HG02970 (cell line): ENCODE data around the gene DERL3.

ENCODE experiments used
- ATAC-seq: cut with Tn5 transposase; IDR thresholded peaks from one replicate; pipeline ENCODE4 v1.9.1; 2021; ENCODE audit warnings: mild to moderate bottlenecking, moderate library complexity, moderate number of reproducible peaks; ENCODE audit not compliant: unreplicated experiment, low FRiP score

Gene DERL3

DNA sequence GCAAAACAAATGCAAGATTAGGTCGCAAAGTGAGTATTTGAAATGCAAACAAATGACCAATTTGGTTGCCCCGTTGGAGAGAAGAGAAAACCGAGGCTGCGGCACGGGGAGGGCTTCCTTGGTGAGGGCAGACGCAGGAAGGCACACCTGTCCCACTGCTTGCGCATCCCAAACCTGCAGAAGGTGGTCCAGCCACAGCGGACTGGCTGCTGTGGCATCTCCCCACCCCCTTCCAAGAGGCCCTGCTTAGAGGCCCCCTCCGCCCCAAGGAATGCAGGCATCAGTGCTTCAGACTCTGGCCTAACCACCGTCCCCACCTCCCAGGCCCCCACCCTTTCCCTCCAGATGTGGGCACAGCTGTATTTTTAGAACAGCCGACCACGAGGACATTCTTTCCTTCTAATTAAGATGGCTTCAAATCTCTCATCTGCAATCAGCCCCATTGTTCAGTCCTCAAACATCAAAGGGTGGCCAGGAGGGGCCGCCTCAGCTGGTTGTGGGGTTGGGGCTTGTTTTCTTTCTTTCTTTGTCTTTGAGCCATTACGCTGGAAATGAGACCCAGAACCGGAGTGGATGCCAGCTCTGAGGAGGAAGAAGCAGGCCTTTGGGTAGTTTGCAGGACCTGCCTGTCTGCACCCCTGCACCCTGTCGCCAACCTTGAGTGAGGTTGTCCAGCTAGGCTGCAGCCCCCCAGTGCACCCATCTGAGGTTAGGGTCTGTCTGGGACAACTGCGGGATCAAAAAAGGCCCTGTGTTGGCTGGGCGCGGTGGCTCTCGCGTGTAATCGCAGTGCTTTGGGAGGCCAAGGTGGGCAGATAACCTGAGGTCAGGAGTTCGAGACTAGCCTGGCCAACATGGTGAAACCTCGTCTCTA, 9.4 kb upstream of the DERL3 start:
- ATAC-seq = no peak

DNA sequence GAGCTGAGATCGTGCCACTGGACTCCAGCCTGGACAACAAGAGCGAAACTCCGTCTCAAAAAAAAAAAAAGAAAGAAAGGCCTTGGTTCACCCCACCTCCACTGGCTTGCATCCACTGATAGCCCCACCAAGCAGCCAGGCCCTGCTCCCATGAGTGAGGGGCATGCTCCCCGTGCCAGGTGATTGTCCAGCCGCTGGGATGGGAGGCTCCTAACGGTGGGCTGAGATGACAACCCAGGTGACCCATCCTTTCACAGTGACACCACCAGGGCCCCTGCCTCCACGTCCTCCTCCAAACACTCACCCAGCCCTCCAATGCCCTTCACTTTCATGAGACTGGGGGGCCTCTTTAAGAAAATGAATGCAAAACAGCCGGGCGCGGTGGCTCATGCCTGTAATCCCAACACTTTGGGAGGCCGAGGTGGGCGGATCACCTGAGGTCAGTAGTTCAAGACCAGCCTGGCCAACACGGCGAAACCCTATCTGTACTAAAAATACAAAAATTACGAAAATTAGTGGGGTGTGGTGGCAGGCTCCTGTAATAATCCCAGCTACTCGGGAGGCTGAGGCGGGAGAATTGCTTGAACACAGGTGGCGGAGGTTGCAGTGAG, 8.6 kb upstream of the DERL3 start:
- ATAC-seq = no peak

DNA sequence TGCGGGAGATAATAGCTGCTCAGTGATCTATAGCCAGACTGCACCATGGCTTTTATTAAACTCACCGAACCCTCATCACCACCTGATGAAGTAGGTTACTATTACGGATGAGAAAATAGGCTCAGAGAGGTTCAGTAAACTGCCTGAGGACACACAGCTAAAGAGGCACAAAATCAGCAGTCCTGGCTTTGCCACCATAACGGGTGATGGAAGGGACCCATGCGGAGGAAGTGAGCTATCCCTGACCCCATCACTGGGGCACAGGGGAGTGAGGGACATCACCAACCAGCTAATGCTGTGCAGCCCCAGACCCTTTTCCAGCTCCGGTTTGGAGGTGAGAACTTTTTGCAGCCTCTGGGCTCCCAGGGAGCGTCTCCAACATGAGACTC, 7.3 kb upstream of the DERL3 start:
- ATAC-seq = no peak

DNA sequence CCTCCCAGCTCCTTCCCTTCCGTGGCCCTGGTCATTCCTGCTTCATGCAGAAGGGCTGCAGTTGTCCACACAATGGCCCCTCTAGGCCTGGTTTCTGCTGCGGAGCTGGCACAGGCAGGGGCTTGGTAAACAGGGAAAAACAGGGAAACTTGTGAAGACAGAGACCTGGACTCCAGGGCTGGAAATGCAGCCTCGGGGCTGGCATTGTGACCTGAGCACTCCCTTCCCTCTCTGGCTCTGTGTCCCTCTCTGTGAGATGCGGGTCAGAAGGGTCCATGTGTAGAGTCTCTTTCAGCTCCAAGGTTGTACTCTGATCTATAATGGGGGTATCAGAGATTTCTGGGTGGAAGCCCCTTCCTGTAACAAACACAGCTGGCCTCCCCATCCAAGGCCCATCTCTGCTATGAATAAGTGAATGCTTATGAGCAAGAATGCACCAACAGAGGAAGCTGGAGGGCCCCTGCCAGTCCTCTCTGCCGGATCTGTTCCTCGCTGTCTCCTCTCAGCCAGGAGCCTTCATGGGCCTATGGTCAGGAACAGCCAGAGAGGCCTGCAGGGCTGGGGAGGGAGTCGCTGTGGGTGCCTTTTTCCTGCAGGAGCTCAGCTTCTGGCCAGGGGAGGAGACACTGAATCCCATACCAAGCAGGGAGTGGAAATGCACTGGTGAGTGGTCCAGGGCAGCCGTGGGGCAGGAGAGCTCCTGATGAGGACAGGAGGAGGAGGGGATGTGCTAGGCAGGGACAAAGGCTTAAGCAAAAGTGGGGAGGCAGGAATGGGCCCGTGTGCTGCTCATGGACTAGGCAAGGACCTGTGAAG, 6.7 kb upstream of the DERL3 start:
- no peak for ATAC-seq

DNA sequence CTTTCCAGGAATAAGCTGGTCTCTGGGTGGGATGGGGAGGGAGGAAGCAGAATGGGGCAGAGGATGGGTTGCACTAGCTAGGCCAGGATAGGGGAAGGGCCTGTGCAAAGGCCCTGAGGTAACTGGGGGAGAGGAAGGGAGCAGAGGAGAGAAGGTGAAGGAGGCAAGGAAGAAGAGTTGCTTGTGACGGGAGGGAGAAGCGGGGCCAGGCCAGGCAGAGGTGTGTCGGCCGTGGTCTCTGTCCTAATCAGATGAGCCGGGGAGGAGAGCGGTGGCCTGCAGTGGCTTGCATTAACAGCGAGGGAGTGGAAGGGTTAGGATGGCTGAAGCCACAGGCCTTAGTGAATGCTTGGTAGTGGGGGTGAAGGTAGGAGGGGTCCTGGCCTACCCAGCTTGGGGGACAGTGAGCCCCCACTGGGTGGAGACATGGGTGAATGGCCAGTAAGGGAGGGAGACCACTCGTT, 6.0 kb upstream of the DERL3 start:
- no peak for ATAC-seq

DNA sequence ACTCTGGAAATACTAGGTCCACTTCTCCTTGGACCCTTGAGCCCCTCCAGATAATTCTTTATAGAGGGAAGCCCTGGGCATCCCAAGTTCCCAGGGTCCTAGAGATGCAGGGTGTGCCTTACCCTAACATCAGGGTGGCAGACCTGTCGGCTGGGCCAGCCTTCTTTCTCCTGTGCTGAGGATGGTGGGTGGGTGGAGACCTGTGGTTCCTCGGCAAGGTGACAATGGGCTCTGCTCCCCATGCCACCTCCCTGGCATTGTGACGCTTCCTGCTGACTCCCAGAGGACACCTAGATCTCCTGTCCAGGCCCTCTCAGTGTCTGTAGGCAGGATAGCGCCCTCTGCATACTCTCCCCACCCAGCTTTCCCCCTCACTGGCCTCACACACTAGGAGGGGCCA, 3.8 kb upstream of the DERL3 start:
- ATAC-seq = no peak

DNA sequence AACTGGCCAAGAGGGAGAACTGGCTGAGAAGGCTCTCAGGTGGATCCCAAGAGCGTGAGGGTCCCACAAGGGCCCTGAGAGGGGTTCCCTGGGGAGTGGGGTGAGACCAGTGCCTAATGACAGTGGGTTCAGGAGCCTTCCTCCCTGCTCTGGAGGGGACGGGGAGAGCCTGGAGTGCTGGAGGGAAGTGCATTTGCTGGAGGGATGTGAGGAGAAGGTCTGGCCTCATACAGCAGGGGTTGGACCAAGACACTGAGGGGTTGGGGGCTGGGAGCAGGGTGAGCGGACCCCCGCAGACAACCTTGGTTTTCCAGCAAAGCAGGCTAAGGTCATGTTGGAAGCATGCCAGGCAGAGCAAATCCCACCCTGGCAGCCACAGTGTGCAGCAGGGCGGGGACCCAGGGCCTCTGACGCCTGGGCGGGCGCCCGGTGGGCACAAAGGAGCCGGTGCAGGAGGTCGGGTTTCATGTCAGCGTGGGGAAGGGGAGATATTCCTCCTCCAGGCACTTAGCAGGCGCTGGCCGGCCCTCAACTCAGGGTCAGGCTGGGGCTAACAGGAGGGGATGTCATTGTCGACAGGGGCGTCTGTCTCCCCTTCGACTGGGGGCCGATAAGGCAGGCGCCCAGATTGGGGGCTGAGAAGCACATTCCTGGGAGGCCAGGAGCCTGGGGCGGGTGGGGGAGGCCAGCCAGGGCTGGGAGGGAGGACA, 3.1 kb upstream of the DERL3 start:
- no peak for ATAC-seq

DNA sequence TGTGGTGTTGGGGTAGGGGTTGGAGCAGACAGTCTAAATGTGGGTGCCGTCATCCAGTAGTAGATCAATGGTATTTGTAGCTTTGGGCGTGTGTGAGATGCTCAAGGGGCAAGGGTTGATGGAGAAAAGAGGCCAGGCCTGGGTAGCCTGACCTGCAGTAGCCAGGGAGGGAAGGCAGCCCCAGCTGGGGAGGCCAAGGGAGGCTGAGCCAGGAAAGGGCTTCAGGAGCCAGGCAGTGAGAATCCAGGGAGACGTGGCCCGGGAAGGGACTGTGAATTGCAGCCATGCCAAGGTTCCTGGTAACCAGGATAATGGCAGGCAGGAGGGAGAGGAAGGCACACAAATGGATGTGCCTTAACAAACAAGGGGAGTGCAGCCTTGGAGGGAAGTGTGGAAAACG, 2.5 kb upstream of the DERL3 start:
- no peak for ATAC-seq

DNA sequence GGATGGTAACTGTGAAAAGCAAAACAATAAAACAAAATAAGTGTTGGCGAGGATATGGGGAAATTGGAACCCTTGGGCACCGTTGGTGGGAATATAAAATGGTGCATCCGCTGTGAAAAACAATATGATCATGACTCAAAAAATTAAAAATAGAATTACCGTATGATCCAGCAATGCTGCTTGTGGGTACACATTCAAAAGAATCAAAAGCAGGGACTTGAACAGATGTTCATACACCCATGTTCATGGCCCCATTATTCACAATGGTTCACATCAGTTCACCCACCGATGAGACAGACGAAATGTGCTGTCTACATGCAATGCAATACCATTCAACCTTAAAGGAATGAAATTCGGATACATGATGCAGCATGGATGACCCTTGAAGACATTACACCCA, 1.2 kb upstream of the DERL3 start:
- ATAC-seq = no peak

DNA sequence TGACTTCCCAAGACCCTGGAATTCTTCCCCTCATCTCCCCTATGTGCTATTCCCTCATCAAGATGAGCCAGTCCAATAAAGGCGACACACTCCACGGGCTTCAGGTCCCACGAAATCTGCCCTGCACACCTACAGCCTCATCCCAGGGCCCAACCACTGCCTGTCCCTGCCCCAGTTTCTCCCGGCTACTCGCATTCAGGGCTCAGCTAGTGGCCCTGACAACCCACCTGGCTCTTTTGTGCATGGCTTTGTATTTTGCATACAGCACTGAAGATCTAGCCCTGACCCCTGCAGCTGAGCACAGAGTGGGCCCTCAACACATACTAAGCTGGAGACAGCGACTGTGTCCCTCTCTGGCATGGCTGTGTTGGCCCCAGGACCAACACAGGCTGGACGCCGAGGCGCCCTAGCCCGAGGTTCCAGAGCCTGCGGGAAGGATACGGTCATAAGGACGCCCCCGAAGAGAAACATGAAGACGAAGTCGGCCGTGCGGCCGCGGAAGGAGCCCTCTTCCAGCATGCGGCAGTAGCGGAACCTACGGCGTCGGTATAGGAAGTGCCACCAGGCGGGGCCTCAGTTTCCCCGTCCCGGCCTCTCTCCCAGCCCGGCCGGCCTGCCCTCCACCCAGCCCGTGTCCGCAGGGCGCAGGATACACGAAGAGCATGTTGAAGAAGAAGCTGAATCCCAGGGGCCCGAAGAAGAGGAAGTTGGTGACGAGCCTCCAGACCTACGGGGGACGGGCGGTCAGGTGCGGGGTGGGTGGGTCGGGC, 710 bp downstream of the DERL3 start:
- ATAC-seq = no peak

DNA sequence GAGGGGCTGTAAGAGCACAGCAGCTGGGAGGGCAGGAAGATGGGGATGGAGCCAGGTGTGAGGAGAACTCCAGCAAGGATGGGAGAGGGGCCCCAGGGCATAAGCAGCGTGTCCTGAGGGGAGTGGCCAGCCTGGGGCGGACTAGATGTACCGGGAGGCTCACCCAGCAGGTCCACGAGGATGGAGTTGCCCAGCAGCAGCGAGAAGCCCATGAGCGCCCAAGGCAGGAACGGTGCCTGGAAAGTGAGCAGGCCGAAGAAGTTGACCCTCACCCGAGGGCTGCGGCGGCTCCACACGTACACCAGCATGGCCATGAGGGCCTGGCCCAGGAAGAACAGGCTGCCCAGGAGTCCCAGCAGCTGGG, 1.3 kb downstream of the DERL3 start:
- ATAC-seq = no peak

DNA sequence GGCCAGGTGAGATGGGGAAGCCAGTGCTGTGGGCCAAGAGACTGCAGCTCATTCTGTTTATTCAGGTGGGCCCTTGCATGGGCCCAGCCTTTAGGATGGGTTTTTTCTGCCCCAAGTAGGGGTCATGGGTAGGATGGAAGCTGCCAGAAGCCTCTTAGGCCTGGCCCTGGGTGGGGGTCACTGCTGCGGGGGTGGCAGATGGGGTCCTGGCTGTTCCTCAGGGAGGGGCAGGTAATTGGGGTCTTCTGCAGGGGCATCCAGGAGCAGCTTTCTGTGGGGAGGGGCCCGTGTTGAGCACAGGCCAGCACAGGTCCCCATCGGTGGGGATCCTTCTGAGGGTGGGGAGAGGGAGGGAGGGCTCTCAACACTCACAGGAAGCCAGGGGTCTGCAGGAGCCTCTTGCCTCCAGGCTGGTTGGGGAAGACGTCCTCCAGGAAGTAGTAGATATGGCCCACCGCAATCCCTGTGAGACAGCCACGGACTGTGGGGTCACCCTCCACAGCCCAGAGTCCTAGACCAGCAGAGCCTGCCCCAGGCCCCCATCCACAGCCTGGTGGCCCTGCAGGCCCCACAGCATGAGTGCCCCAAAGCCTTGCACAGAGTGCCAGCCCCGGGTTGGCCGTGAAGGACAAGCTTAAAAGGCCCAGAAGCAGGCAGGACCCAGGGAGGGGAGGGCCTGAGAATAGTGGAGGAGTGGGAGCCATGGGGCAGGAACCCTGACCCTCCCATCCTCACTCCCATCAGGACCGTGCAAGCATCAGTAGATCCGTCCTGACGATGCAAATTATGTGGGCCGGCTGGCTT, 1.9 kb downstream of the DERL3 start:
- no peak for ATAC-seq

DNA sequence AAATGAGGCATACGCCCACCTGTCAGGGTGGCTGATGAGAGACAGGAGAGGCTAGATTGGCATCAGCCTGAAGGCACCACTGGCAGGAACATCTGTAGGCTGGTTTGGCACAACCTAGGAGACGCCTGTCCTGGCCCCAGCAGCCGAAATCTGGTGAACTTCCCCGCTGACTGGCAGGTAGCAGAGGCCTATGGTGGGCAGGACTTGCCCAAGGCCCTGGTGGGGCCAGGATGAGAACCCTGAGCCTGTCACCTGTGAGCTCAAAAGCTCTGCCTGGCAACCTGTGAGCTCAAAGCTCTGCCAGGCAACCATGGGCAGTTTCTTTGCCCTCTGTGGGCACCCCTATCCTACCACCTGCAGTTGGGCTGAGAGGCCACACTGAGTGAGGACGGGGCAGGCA, 2.5 kb downstream of the DERL3 start:
- no peak for ATAC-seq

DNA sequence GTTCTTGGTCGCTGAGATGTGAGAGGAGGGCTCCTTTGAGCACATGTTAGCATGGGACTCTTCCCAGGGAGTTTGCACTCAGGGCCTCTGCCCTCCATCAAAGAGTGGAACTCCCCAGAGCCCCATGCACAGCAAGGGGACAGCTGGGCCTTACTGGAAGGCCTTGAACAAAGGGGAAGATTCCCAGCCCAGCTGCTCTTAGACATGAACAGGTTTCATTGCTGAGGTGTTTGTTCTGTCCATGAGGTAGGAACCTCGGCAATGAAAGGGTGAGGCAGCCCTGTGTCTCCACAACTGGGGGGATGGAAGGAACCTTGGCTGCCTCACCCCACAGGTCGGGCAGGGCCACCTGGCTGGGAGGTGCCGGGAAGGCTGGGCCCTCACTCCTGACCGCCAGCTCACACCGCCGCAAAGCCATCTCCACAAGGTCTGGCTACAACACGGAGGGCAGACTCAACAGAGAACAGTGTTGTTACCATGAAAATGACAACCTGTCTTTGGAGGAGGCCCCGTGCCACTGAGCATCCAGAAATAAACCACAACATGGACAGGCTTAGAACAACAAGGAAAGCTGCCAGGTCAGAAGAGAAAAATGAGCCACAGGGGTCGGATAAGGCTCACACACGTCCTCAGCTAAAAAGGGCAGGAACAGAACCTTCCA, 3.2 kb downstream of the DERL3 start:
- no peak for ATAC-seq

DNA sequence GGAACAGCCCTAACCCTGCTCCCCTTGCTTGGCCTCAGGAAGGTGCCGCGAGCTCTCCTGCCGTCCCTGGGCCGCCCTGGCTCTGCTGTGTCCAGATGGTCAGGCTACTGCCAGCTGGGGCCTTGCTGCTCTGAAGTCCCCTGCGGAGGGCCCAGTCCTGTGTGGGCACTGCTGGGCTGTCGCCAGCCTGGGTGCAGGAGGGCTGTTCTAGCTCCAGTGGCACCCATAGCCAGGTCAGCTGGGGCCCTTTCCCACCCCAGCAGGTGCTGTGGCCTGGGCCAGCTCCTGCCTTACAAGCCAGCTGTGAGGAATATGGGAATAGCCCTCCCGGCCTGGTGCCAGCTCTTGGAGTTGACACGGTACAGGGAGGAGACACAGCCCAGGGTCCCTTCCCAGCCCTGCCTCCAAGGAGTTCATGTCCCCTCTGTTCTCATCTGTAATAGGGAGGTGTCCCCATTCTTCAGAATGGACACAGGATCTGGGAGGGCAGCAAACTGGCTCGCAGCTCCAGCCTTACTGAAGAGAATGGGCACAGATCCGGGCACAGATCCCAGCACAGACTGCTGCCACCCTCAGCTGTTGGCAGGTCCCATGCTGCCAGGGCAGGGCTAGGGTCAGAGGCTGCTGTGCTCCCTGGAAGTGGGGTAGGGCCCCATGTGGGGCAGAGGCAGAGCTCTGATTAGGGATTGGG, 3.9 kb downstream of the DERL3 start:
- ATAC-seq = no peak

DNA sequence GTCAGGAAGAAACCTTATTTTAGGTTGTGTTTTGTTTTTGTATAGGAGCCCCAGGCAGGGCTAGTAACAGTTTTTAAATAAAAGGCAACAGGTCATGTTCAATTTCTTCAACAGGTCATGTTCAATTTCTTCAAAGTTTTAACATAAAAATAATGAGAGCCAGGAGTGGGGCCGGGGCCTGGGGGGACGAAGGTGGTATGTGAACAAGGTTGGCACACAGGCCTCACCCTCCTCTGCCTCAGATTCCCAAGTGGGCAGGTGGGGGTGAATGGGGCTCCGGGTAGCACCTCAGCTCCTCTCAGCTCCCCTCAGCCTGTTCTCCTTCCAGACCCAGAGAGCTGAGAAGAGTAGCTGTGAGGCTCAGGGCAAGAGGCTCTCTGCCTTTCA, 4.4 kb downstream of the DERL3 start:
- ATAC-seq = no peak

DNA sequence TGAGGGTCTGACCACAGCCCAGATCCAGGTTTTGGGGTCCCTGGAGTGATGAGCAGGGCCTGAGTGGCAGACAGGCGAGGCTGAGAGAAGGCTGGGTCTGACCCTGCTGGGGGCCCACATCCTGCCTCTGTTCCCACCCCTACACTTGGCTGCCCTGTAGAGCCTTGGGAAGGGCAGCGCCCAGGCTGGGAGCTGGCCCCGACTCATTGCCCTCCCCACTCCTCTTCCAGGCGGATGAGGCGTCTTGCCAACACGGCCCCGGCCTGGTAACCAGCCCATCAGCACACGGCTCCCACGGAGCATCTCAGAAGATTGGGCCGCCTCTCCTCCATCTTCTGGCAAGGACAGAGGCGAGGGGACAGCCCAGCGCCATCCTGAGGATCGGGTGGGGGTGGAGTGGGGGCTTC, 4.9 kb downstream of the DERL3 start:
- no peak for ATAC-seq
